K562 (cell line): ENCODE data around the gene SCN7A. TPM values are rescaled to one million over a fixed set of nuclear protein-coding genes. Genes with fewer than 3 reads are reported as not detected.

Experiments
- ATAC-seq: fragments of 200-7000 bp; cut with Tn5 transposase; 3 replicates; pipeline ENCODE4 v1.9.1; 2020; ENCODE audit warnings: moderate library complexity
- BruUV-seq: library from RNA; stranded (reverse); fragments of 400-500 nt; replicated peaks from 2 replicates; lab custom pipeline; 2021; lab: Mats Ljungman, UMichigan
- CTCF ChIA-PET: fragments of 300-600 bp; formaldehyde crosslinking; extraction: SDS; loops from one replicate; lab custom pipeline; 2021; ENCODE audit warnings: low intra/inter-chr PET ratio; lab: Yijun Ruan, JAX
- POLR2A ChIA-PET: fragments of 300-600, 350-650 bp; sonication (Branson Sonifier 250); formaldehyde crosslinking; extraction: SDS; loops from one replicate; lab custom pipeline; 2021; ENCODE audit warnings: antibody characterized with exemption, inconsistent platforms; lab: Yijun Ruan, JAX
- DNase-seq, 4 experiments: peaks; one replicate each; pipeline versions ENCODE4 v3.0.0 to v3.0.0-alpha.2; 2011 to 2018; ENCODE audit warnings: low spot score in 3 of 4, mixed read lengths in 3 of 4; ENCODE audit errors: extremely low read depth in 1 of 4
- FAIRE-seq: peaks from 2 replicates; lab custom pipeline; 2011; peaks lifted over from hg19 to GRCh38; lab: Jason Lieb, UNC
- H2AFZ ChIP-seq: 2 replicates; pipeline ENCODE4 v1.6.0; 2011; ENCODE audit warnings: low read depth, low read length, control low read depth, inconsistent platforms
- H3K27ac ChIP-seq: fragments of 200-600 bp; 3 replicates; pipeline ENCODE4 v1.8.0; 2011; ENCODE audit warnings: low read depth, mild to moderate bottlenecking, control low read depth, inconsistent platforms, low read length, moderate library complexity, mixed read lengths; ENCODE audit errors: extremely low read depth
- H3K27me3 ChIP-seq, 2 experiments: fragments of 300-600 bp in 1 of 2; 2 replicates in 1 of 2; 3 replicates in 1 of 2; pipeline versions ENCODE4 v1.6.0 to v1.8.0; 2011; ENCODE audit warnings: inconsistent platforms in 2 of 2, low read length in 2 of 2, mild to moderate bottlenecking in 1 of 2, mixed read lengths in 1 of 2, moderate library complexity in 1 of 2; ENCODE audit not compliant: control insufficient read depth in 2 of 2, insufficient read depth in 2 of 2
- H3K36me3 ChIP-seq: fragments of 300-600 bp; 3 replicates; pipeline ENCODE4 v1.8.0; 2011; ENCODE audit warnings: mild to moderate bottlenecking, low read length, inconsistent platforms; ENCODE audit not compliant: control insufficient read depth, insufficient read depth
- H3K4me1 ChIP-seq, 2 experiments: fragments of 200-600 bp in 1 of 2; replicated peaks in 1 of 2; 2 replicates in 1 of 2; 3 replicates in 1 of 2; pipeline versions ENCODE4 v1.5.1 to v1.8.0; 2011; ENCODE audit warnings: inconsistent platforms in 2 of 2, low read length in 2 of 2, mild to moderate bottlenecking in 1 of 2, mixed read lengths in 1 of 2, moderate library complexity in 1 of 2; ENCODE audit not compliant: control insufficient read depth in 2 of 2, insufficient read depth in 2 of 2
- H3K4me2 ChIP-seq: 2 replicates; pipeline ENCODE4 v1.6.1; 2011; ENCODE audit warnings: low read length, control low read depth, inconsistent platforms, mixed read lengths; ENCODE audit not compliant: insufficient read depth
- H3K4me3 ChIP-seq: fragments of 200-600 bp; sonication (generic), shearing (Covaris generic); 2 replicates; pipeline ENCODE4 v1.5.1; 2016; ENCODE audit warnings: control low read depth, inconsistent platforms
- H3K79me2 ChIP-seq: fragments of 200-600 bp; 3 replicates; pipeline ENCODE4 v1.8.0; 2011; ENCODE audit warnings: low read length, inconsistent platforms; ENCODE audit not compliant: control insufficient read depth, insufficient read depth
- H3K9ac ChIP-seq, 2 experiments: 2 replicates each; pipeline versions ENCODE4 v1.6.0 to v1.6.1; 2011; ENCODE audit warnings: low read depth in 2 of 2, low read length in 2 of 2, control low read depth in 1 of 2, inconsistent platforms in 1 of 2, mild to moderate bottlenecking in 1 of 2, mixed read lengths in 1 of 2; ENCODE audit not compliant: insufficient read depth in 1 of 2
- H3K9me1 ChIP-seq: one replicate; pipeline ENCODE4 v1.6.0; 2011; ENCODE audit warnings: inconsistent platforms, mild to moderate bottlenecking, low read length, moderate library complexity; ENCODE audit not compliant: control insufficient read depth, insufficient read depth
- H3K9me3 ChIP-seq: replicated peaks from 2 replicates; pipeline ENCODE4 v1.5.1; 2011; ENCODE audit warnings: low read depth, low read length, inconsistent platforms; ENCODE audit not compliant: control insufficient read depth, insufficient read depth
- H4K20me1 ChIP-seq: replicated peaks from 2 replicates; pipeline ENCODE4 v1.6.1; 2011; ENCODE audit warnings: low read length, inconsistent platforms, mixed read lengths; ENCODE audit not compliant: control insufficient read depth, insufficient read depth
- TEAD2 ChIP-seq: fragments of 450-650 bp; IDR thresholded peaks from 2 replicates; pipeline ENCODE4 v1.6.1; 2016; ENCODE audit warnings: missing genetic modification characterization, control low read depth, missing compliant biosample characterization
- ZNF197 ChIP-seq: fragments of 200-800 bp; sonication (Bioruptor generic); IDR thresholded peaks from 2 replicates; pipeline ENCODE4 v1.6.1; 2016; ENCODE audit warnings: low read depth, missing genetic modification characterization, missing compliant biosample characterization
- ZNF512 ChIP-seq: IDR thresholded peaks from 2 replicates; pipeline ENCODE4 v1.6.1; 2016; ENCODE audit warnings: missing genetic modification characterization, missing compliant biosample characterization
- WGBS: fragments of 100-300 bp; shearing (Covaris generic); methylation state at CpG from one replicate; pipeline ENCODE4 v1.1.6; 2016; ENCODE audit warnings: low coverage, mixed read lengths; ENCODE audit not compliant: insufficient coverage; ENCODE audit errors: missing lambda C conversion rate; 5-methylcytosine and 5-hydroxymethylcytosine counted together
- in situ Hi-C: fragments of 300-500 bp; cut with MboI; formaldehyde crosslinking; loops from 4 replicates; pipeline ENCODE4 v1.15.0; 2018; ENCODE audit warnings: inconsistent platforms, mixed read lengths
- intact Hi-C: fragments of 100-400 bp; cut with micrococcal nuclease; formaldehyde crosslinking; loops from 2 replicates; pipeline ENCODE4 v1.14.2; 2022
- polyA plus RNA-seq, 8 experiments: library from polyadenylated mRNA; depleted of rRNA in 4 of 8; stranded (reverse) in 5 of 8; unstranded in 3 of 8; fragments of >200 nt; fragmentation: Nextera tagmentation in 2 of 8; fragmentation: Illumina TruSeq in 1 of 8; extraction: Ambion mirVana in 2 of 8; extraction: Trizol in 1 of 8; gene quantifications; 2 replicates each; pipeline versions ENCODE4 v1.2.1 to v1.2.3, GENCODE V29; 2011 to 2014; ENCODE audit warnings: inconsistent platforms in 1 of 8, missing spikeins in 1 of 8
- total RNA-seq, 7 experiments: library from RNA; depleted of rRNA in 6 of 7; stranded (reverse); fragments of >200 nt in 6 of 7; fragmentation: Illumina TruSeq in 2 of 7; extraction: Trizol in 2 of 7; gene quantifications; 2 replicates each; pipeline versions ENCODE4 v1.2.1 to v1.2.3, GENCODE V29; 2011 to 2021; ENCODE audit warnings: low replicate concordance in 1 of 7

Gene SCN7A
- total and polyA plus RNA-seq, 9 of the 15 experiments (the other 6 are each of a cell fraction or from before 2014, with no cell fraction given) = under 0.01 to 0.05 (median 0.03) TPM; not detected in 3

DNA sequence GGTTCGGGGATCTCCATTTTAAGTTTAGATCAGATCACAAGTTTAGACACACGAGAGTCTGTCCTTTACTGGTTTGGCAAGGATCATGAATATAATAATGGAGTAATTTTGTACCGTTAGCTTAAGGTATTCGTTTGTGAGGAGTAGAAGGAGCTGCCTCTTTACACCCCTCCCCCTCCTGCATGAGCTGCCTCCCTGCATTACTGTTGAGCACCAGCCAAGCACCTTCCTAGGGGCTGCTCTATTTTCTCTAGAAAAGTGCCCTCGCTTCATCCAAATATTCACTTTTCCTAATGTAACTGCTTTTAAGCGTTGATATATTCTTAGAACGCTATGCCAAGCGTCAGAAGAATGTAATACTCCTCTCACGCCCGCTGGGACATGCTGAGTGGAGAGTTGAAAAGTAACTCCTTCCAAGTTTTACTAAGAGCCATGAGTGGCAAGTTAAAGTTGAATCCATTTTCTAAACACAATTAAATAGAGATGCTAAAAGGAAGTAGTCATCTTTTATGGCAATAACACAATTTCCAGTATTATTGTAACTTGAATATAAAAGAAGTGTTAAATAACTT lies 25.4 kb upstream of the SCN7A start:
- in situ Hi-C loops = no loop called here
- no peak overlapping the region for H3K9ac ChIP-seq
- no peak for FAIRE-seq
- no peaks in the 10 kb centered on the region for H3K27me3 ChIP-seq
- ATAC-seq = 0 out of 3 replicates have a peak, but pooled peaks have one; percentile 26
- no peaks in the 10 kb centered on the region for H3K79me2 ChIP-seq
- no peaks in the 10 kb centered on the region for H3K9me1 ChIP-seq
- H2AFZ ChIP-seq = no peak overlapping the region
- under 1% methylated on average over 10 of the region's 10 CpGs for WGBS
- BruUV-seq = no TSS peak
- H3K36me3 ChIP-seq = no peaks in the 10 kb centered on the region
- intact Hi-C loops = loop anchor here (5.0 kb wide), 3 partner anchors 87 to 462 kb away; no protein-coding TSS in a partner anchor
- H3K4me3 ChIP-seq = no peak overlapping the region
- TF ChIP-seq TEAD2 (no peak), ZNF197 (CRISPR knock-in tag) (no peak), ZNF512 (tag) (no peak)
- H4K20me1 ChIP-seq = no peaks in the 10 kb centered on the region
- DNase-seq = no peak
- POLR2A ChIA-PET = no interaction called here
- H3K4me2 ChIP-seq = no peak overlapping the region
- CTCF ChIA-PET = no interaction called here
- H3K27ac ChIP-seq = no peak overlapping the region
- H3K4me1 ChIP-seq = no peaks in the 10 kb centered on the region
- H3K9me3 ChIP-seq = no peaks in the 10 kb centered on the region
